ENCODE data around the gene KMT2E.
A peak's percentile ranks its signal among the peaks of the same experiment; 100 is the strongest.
"Not testable (repeated sequence)": the region's sequence is repeated elsewhere in the genome, so short reads cannot be mapped to it uniquely, and the experiment has no call there.

KMT2E gene

DNA sequence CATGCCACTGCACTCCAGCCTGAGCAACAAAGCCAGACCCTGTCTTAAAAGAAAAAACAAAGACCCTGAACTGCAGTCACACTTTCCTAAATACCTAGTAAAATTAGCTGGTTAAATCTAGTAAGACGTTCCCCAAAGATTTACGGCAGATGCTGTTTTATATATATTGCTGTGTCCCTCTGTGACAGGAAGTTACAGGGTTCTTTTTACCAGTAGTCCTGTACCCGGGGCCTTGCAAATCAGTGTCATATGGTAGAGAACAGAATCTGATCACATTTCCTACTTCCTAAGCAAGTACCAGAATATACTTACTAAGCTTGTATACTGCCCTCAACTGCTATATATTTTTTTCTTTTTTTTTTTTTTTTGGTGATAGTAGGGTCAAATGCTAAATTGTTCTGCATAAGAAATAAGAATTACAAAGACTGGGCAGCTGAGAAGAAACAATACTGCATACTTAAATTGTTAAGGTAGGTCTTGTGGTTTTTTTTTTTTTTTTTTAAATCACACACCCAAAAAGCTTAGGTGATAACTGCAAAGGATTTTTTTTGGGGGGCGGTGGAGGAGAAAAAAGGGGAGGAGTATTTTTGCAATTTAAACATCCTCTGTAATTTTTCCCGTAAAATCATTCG is 27.3 kb upstream of the KMT2E start:
- H2AK5ac ChIP-seq (ENCODE audit: low read length, severe bottlenecking) = no peak overlapping the region
- no peak overlapping the region for H3K27ac ChIP-seq (ENCODE audit: low read length, poor library complexity, severe bottlenecking)
- H2BK15ac ChIP-seq (ENCODE audit: low read depth, poor library complexity, severe bottlenecking) = no peak overlapping the region
- H3K23ac ChIP-seq (ENCODE audit: low read length in 2 of 2) = no peak overlapping the region
- no peak overlapping the region for H3K4me2 ChIP-seq (ENCODE audit: low read length, poor library complexity, severe bottlenecking)
- no peaks in the 10 kb centered on the region for H3K27me3 ChIP-seq (ENCODE audit: control insufficient read depth in 1 of 2, insufficient read depth in 1 of 2, low read length in 2 of 2)
- no peak overlapping the region for H3K14ac ChIP-seq (ENCODE audit: low read length in 2 of 2)
- no peak overlapping the region for H2BK12ac ChIP-seq (ENCODE audit: low read length in 2 of 2)
- H3K36me3 ChIP-seq (ENCODE audit: control insufficient read depth in 1 of 2, insufficient read depth in 2 of 2, low read depth in 1 of 2, low read length in 2 of 2) = peaks cover 14 to 32% of the 10 kb centered on the region in 2 experiments
- H4K8ac ChIP-seq (ENCODE audit: low read length) = no peak overlapping the region
- no peaks in the 10 kb centered on the region for H3K9me3 ChIP-seq (ENCODE audit: control insufficient read depth, low read length)
- no peak overlapping the region for H3K4me3 ChIP-seq (ENCODE audit: insufficient read depth in 1 of 2, low read depth in 1 of 2, low read length in 2 of 2)
- no peak overlapping the region for H2AFZ ChIP-seq (ENCODE audit: low read depth, low read length)
- no peak overlapping the region for H3K18ac ChIP-seq (ENCODE audit: low read depth in 1 of 2, low read length in 2 of 2)
- H4K91ac ChIP-seq (ENCODE audit: low read length) = no peak overlapping the region
- H3K4ac ChIP-seq (ENCODE audit: low read depth in 1 of 2, low read length in 2 of 2) = no peak overlapping the region
- H2BK5ac ChIP-seq (ENCODE audit: low read depth, low read length, poor library complexity, severe bottlenecking) = no peak overlapping the region
- peaks cover 4% of the 10 kb centered on the region for H3K79me1 ChIP-seq (replicated peaks; ENCODE audit: low read length, poor library complexity, severe bottlenecking)
- H3K4me1 ChIP-seq (ENCODE audit: control insufficient read depth, insufficient read depth, low read depth, low read length) = peaks cover 17% of the 10 kb centered on the region
- 83% methylated on average over 2 of the region's 6 CpGs for WGBS
- peak overlapping the region; percentile 24 for H3K9ac ChIP-seq (ENCODE audit: low read length)
- DNase-seq = no peak
- H2BK120ac ChIP-seq (ENCODE audit: low read depth, low read length) = no peak overlapping the region

DNA sequence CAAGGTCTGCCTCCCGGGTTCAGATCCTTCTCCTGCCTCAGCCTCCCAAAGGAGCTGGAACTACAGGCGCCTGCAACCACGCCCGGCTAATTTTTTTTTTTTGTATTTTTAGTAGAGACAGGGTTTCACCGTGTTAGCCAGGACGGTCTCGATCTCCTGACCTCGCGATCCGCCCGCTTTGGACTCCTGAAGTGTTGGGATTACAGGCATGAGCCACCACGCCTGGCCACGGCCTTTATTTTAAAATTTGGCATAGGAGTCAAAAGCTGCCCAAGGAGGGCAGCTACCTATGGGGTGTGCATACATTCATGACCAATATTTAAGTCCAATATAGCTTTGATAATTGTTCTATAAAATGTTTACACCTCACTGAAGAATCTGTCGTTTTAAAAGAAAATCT is 26.6 kb upstream of the KMT2E start:
- H3K23ac ChIP-seq (ENCODE audit: low read length in 2 of 2); H3K27ac ChIP-seq (ENCODE audit: low read length, poor library complexity, severe bottlenecking); H2AK5ac ChIP-seq (ENCODE audit: low read length, severe bottlenecking): not testable (repeated sequence)

DNA sequence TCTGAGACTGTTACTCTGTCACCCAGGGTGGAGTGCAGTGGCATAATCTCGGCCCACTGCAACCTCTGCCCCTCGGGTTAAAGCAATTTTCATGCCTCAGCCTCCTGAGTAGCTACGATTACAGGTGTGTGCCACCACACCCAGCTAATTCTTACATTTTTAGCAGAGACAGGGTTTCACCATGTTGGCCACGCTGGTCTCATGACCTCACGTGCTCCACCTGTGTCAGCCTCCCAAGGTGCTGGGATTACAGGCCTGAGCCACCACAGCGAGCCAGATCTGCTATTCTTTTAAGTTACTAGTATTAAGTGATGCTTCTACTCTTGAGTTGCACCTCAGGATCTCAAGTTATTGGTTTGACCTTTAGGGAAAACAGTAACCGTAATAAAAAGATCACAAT is 23.0 kb upstream of the KMT2E start:
- peaks cover 14% of the 10 kb centered on the region for H3K4me1 ChIP-seq (ENCODE audit: control insufficient read depth, insufficient read depth, low read depth, low read length)
- H3K9ac ChIP-seq (ENCODE audit: low read length) = no peak overlapping the region
- no peak overlapping the region for H3K4me3 ChIP-seq (ENCODE audit: insufficient read depth in 1 of 2, low read depth in 1 of 2, low read length in 2 of 2)
- H2BK120ac ChIP-seq (ENCODE audit: low read depth, low read length) = no peak overlapping the region
- H2AFZ ChIP-seq (ENCODE audit: low read depth, low read length) = no peak overlapping the region
- no peak overlapping the region for H4K91ac ChIP-seq (ENCODE audit: low read length)
- no peak overlapping the region for H3K18ac ChIP-seq (ENCODE audit: low read depth in 1 of 2, low read length in 2 of 2)
- no peak overlapping the region for H2BK12ac ChIP-seq (ENCODE audit: low read length in 2 of 2)
- peak overlapping the region; percentile 6 for H2AK5ac ChIP-seq (ENCODE audit: low read length, severe bottlenecking)
- no peak overlapping the region for H3K4me2 ChIP-seq (ENCODE audit: low read length, poor library complexity, severe bottlenecking)
- H3K23ac ChIP-seq (ENCODE audit: low read length in 2 of 2) = no peak overlapping the region
- DNase-seq = no peak
- H2BK15ac ChIP-seq (ENCODE audit: low read depth, poor library complexity, severe bottlenecking) = no peak overlapping the region
- H3K27me3 ChIP-seq (ENCODE audit: control insufficient read depth in 1 of 2, insufficient read depth in 1 of 2, low read length in 2 of 2) = no peaks in the 10 kb centered on the region
- no peaks in the 10 kb centered on the region for H3K9me3 ChIP-seq (ENCODE audit: control insufficient read depth, low read length)
- H3K36me3 ChIP-seq (ENCODE audit: control insufficient read depth in 1 of 2, insufficient read depth in 2 of 2, low read depth in 1 of 2, low read length in 2 of 2) = peaks cover 14 to 46% of the 10 kb centered on the region in 2 experiments
- no peak overlapping the region for H3K14ac ChIP-seq (ENCODE audit: low read length in 2 of 2)
- peak overlapping the region; percentile 69 for H4K8ac ChIP-seq (ENCODE audit: low read length)
- no peak overlapping the region for H3K4ac ChIP-seq (ENCODE audit: low read depth in 1 of 2, low read length in 2 of 2)
- WGBS = 98% methylated on average over 5 of the region's 7 CpGs
- no peaks in the 10 kb centered on the region for H3K79me1 ChIP-seq (replicated peaks; ENCODE audit: low read length, poor library complexity, severe bottlenecking)
- no peak overlapping the region for H2BK5ac ChIP-seq (ENCODE audit: low read depth, low read length, poor library complexity, severe bottlenecking)
- H3K27ac ChIP-seq (ENCODE audit: low read length, poor library complexity, severe bottlenecking) = no peak overlapping the region

More for the DNA sequence above, 26.6 kb upstream of the KMT2E start:
- not testable (repeated sequence) for H4K8ac ChIP-seq (ENCODE audit: low read length); H3K79me1 ChIP-seq (replicated peaks; ENCODE audit: low read length, poor library complexity, severe bottlenecking); H2BK15ac ChIP-seq (ENCODE audit: low read depth, poor library complexity, severe bottlenecking); H3K27me3 ChIP-seq (ENCODE audit: control insufficient read depth in 1 of 2, insufficient read depth in 1 of 2, low read length in 2 of 2); DNase-seq; H3K18ac ChIP-seq (ENCODE audit: low read depth in 1 of 2, low read length in 2 of 2); H4K91ac ChIP-seq (ENCODE audit: low read length); H3K4ac ChIP-seq (ENCODE audit: low read depth in 1 of 2, low read length in 2 of 2); H2BK120ac ChIP-seq (ENCODE audit: low read depth, low read length); H3K4me2 ChIP-seq (ENCODE audit: low read length, poor library complexity, severe bottlenecking); H3K4me3 ChIP-seq (ENCODE audit: insufficient read depth in 1 of 2, low read depth in 1 of 2, low read length in 2 of 2); H3K9me3 ChIP-seq (ENCODE audit: control insufficient read depth, low read length); H2BK5ac ChIP-seq (ENCODE audit: low read depth, low read length, poor library complexity, severe bottlenecking); H2BK12ac ChIP-seq (ENCODE audit: low read length in 2 of 2); H2AFZ ChIP-seq (ENCODE audit: low read depth, low read length); H3K9ac ChIP-seq (ENCODE audit: low read length); H3K14ac ChIP-seq (ENCODE audit: low read length in 2 of 2)
- H3K36me3 ChIP-seq (ENCODE audit: control insufficient read depth in 1 of 2, insufficient read depth in 2 of 2, low read depth in 1 of 2, low read length in 2 of 2) = peaks cover 14 to 32% of the 10 kb centered on the region in 2 experiments
- H3K4me1 ChIP-seq (ENCODE audit: control insufficient read depth, insufficient read depth, low read depth, low read length) = peaks cover 17% of the 10 kb centered on the region
- WGBS = 95% methylated on average over 11 of the region's 14 CpGs

DNA sequence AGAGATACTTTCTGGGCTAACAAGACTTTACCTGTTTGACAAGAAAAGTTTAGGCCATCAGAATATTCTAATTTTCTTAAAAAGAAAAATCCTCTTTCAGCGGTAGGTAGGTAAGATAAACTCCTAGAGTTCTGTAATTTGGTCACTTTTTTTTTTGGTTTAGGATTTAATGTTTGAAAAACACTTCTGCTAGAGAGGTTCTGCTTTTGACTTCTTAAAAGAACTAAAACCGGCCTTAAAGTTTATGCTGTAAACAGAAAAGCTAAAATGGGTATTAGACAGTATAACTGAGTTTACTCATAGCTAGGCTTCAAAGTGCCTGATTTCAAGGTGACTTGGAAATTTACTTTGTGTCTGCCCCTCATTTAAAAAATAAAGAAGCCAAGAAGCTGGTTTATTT is 21.7 kb upstream of the KMT2E start:
- no peak overlapping the region for H2AK5ac ChIP-seq (ENCODE audit: low read length, severe bottlenecking)
- no peak for DNase-seq
- no peak overlapping the region for H3K23ac ChIP-seq (ENCODE audit: low read length in 2 of 2)
- no peak overlapping the region for H2BK5ac ChIP-seq (ENCODE audit: low read depth, low read length, poor library complexity, severe bottlenecking)
- H4K8ac ChIP-seq (ENCODE audit: low read length) = no peak overlapping the region
- no peak overlapping the region for H2AFZ ChIP-seq (ENCODE audit: low read depth, low read length)
- no peak overlapping the region for H3K18ac ChIP-seq (ENCODE audit: low read depth in 1 of 2, low read length in 2 of 2)
- no peaks in the 10 kb centered on the region for H3K27me3 ChIP-seq (ENCODE audit: control insufficient read depth in 1 of 2, insufficient read depth in 1 of 2, low read length in 2 of 2)
- no peak overlapping the region for H3K14ac ChIP-seq (ENCODE audit: low read length in 2 of 2)
- peak overlapping the region; percentile 10 for H3K9ac ChIP-seq (ENCODE audit: low read length)
- H2BK120ac ChIP-seq (ENCODE audit: low read depth, low read length) = no peak overlapping the region
- H4K91ac ChIP-seq (ENCODE audit: low read length) = no peak overlapping the region
- peaks cover 11% of the 10 kb centered on the region for H3K4me1 ChIP-seq (ENCODE audit: control insufficient read depth, insufficient read depth, low read depth, low read length)
- no peak overlapping the region for H2BK12ac ChIP-seq (ENCODE audit: low read length in 2 of 2)
- no peak overlapping the region for H3K27ac ChIP-seq (ENCODE audit: low read length, poor library complexity, severe bottlenecking)
- H3K4ac ChIP-seq (ENCODE audit: low read depth in 1 of 2, low read length in 2 of 2) = no peak overlapping the region
- H3K4me3 ChIP-seq (ENCODE audit: insufficient read depth in 1 of 2, low read depth in 1 of 2, low read length in 2 of 2) = no peak overlapping the region
- H3K9me3 ChIP-seq (ENCODE audit: control insufficient read depth, low read length) = no peaks in the 10 kb centered on the region
- H3K79me1 ChIP-seq (replicated peaks; ENCODE audit: low read length, poor library complexity, severe bottlenecking) = no peaks in the 10 kb centered on the region
- H3K36me3 ChIP-seq (ENCODE audit: control insufficient read depth in 1 of 2, insufficient read depth in 2 of 2, low read depth in 1 of 2, low read length in 2 of 2) = peaks cover 10 to 45% of the 10 kb centered on the region in 2 experiments
- no peak overlapping the region for H3K4me2 ChIP-seq (ENCODE audit: low read length, poor library complexity, severe bottlenecking)
- 94% methylated on average over 2 of the region's 2 CpGs for WGBS
- H2BK15ac ChIP-seq (ENCODE audit: low read depth, poor library complexity, severe bottlenecking) = no peak overlapping the region

Measured in mesenchymal stem cell (in vitro differentiated cells and primary cell).